Stimulated activated naive CD8-positive, alpha-beta T cell treated with anti-CD3 and anti-CD28 coated beads, Interleukin-15, amount 100 ng/mL, for 72 hours (primary cell): ENCODE data around the gene MED29.
A peak's percentile ranks its signal among the peaks of the same experiment; 100 is the strongest.

Experiments used
- ATAC-seq: fragments of 150-1000 bp; cut with Tn5 transposase; 2 replicates; pipeline ENCODE4 v1.10.0; 2021; ENCODE audit warnings: mild to moderate bottlenecking, moderate library complexity
- DNase-seq, 2 donors: peaks; one replicate each; pipeline ENCODE4 v3.0.0; 2021 to 2022
- H3K27ac Mint-ChIP-seq, 2 donors: one replicate each; pipeline ENCODE4 v1.8.0; 2022; ENCODE audit warnings: mild to moderate bottlenecking in 2 of 2, mixed read lengths in 2 of 2, moderate library complexity in 2 of 2
- H3K27me3 Mint-ChIP-seq: one replicate; pipeline ENCODE4 v1.8.0; 2022; ENCODE audit warnings: mixed read lengths
- H3K4me1 Mint-ChIP-seq: one replicate; pipeline ENCODE4 v1.8.0; 2022; ENCODE audit warnings: mild to moderate bottlenecking, mixed read lengths
- H3K4me3 Mint-ChIP-seq, 2 donors: one replicate each; pipeline ENCODE4 v1.8.0; 2022; ENCODE audit warnings: mild to moderate bottlenecking in 2 of 2, mixed read lengths in 2 of 2, moderate library complexity in 1 of 2
- H3K9me3 Mint-ChIP-seq, 2 donors: one replicate each; pipeline ENCODE4 v1.8.0; 2022; ENCODE audit warnings: mixed read lengths in 2 of 2

MED29 gene

DNA sequence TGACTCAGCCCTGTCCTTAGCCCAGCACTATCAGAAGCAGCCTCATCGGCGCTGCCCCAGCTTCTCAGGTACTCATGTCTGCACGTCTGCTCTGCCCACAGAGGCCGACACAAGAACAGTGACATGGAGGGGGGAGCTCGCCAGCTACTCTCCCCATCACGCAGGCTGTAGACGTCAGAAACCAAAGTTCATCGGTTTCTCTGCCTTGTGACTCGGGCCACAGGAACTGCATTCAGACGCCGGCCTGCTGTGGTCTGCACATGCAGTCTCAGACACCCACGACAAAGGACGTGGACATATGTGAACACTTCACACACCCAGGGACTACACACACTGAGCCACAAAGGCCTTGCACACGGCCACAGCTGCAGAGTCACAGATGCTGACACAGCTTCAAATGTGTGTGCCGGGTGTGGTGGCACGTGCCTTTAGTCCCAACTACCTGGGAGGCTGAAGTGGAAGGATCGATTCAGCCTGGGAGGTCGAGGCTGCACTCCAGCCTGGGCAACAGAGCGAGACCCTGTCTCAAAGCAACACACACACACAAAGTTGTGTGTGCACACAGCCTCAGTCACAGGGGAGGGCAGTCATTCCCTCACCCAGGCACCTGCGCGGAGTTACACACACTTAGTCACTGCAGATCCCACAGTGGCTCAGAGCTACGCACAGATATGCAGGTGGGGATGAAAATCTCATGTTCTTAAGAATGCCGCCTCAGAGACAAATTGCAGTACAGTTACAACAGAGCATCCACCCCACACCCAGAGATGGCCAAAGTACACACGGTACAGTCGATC lies 10.6 kb downstream of the MED29 start:
- DNase-seq, result peak; percentile 76 to 88
- no peaks in the 10 kb centered on the region for H3K9me3 Mint-ChIP-seq

DNA sequence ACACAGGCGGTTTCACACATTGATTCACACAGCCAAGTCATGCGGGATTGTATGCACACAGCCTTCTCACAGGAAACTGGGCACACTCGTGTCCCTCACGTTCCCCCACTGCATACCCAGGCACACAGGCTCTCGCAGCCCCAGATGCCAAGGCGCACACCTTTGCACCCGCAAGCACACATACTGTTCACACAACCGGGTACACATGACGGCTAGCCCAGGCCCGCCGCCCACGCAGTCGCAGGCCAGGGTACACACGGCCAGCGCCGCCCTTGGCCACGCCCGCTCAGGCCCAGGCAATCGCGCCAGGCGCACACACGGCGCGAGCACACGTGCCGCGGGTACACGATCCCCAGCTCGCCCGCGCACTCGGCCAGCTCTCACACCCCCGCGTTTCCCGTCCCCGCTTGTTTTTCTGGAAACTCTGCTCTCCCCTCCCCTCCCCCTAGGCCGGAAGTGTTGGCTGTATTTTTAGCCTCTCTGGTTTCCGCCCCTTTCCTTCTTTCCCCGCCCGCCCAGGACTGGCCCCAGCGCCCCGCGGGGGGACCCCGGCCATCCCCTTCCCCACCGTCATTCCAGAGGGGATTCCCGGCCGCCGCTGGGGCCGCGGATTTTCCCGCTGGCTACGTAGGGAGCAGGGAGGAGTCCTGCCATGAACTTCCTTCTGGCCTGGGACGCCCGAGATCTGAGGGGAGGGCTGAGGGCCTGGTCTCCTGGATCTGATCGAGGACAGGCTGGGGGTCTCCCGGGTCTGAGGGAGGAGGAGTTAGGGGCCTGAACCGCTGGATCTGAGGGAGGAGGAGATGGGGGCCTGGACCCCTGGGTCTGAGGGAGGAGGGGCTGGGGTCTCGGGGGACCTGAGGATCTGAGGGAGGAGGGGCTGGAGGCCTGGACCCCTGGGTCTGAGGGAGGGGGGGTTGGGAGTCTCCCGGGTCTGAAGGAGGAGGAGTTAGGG lies 11.4 kb downstream of the MED29 start:
- DNase-seq, result peak; percentile 70 to 83
- peak; percentile 1 for ATAC-seq
- no peaks in the 10 kb centered on the region for H3K9me3 Mint-ChIP-seq
- H3K4me3 Mint-ChIP-seq, result peak overlapping the region; percentile 80 to 91
- peak overlapping the region; percentile 98 for H3K27ac Mint-ChIP-seq
- H3K27me3 Mint-ChIP-seq, result no peaks in the 10 kb centered on the region
- peaks cover 81% of the 10 kb centered on the region for H3K4me1 Mint-ChIP-seq

More for the DNA sequence above, 10.6 kb downstream of the MED29 start:
- peak; percentile 75 for ATAC-seq
- Mint-ChIP-seq H3K4me1 (peaks cover 89% of the 10 kb centered on the region), H3K27me3 (no peaks in the 10 kb centered on the region), H3K4me3 (peak overlapping the region; percentile 80 to 91), H3K27ac (peak overlapping the region; percentile 98)

- H3K27ac Mint-ChIP-seq, result peak overlapping the region; percentile 98
- H3K4me3 Mint-ChIP-seq, result peak overlapping the region; percentile 80 to 91
- DNase-seq, result peak; percentile 92 to 95
- ATAC-seq, result peak; percentile 44
- H3K9me3 Mint-ChIP-seq, result no peaks in the 10 kb centered on the region
- H3K4me1 Mint-ChIP-seq, result peaks cover 81% of the 10 kb centered on the region
- no peaks in the 10 kb centered on the region for H3K27me3 Mint-ChIP-seq
Observed at GRCh38 chr19:39403331-39404312, 12.4 kb downstream of the MED29 start.

GRCh38 chr19:39405261-39405957 lies 14.2 kb downstream of the MED29 start:
- H3K27me3 Mint-ChIP-seq, result no peaks in the 10 kb centered on the region
- no peak for ATAC-seq
- peaks cover 77% of the 10 kb centered on the region for H3K4me1 Mint-ChIP-seq
- H3K27ac Mint-ChIP-seq, result peak overlapping the region in 1 of 2 donors; percentile 66
- no peaks in the 10 kb centered on the region for H3K9me3 Mint-ChIP-seq
- no peak for DNase-seq
- peak overlapping the region; percentile 80 to 90 for H3K4me3 Mint-ChIP-seq

GRCh38 chr19:39405958-39406655 lies 14.9 kb downstream of the MED29 start:
- Mint-ChIP-seq H3K4me1 (peaks cover 78% of the 10 kb centered on the region), H3K4me3 (peak overlapping the region; percentile 80 to 90), H3K27me3 (no peaks in the 10 kb centered on the region), H3K9me3 (no peaks in the 10 kb centered on the region), H3K27ac (peak overlapping the region; percentile 0 to 67)
- ATAC-seq (peak; percentile 23), DNase-seq (peak; percentile 83 to 85)

DNA sequence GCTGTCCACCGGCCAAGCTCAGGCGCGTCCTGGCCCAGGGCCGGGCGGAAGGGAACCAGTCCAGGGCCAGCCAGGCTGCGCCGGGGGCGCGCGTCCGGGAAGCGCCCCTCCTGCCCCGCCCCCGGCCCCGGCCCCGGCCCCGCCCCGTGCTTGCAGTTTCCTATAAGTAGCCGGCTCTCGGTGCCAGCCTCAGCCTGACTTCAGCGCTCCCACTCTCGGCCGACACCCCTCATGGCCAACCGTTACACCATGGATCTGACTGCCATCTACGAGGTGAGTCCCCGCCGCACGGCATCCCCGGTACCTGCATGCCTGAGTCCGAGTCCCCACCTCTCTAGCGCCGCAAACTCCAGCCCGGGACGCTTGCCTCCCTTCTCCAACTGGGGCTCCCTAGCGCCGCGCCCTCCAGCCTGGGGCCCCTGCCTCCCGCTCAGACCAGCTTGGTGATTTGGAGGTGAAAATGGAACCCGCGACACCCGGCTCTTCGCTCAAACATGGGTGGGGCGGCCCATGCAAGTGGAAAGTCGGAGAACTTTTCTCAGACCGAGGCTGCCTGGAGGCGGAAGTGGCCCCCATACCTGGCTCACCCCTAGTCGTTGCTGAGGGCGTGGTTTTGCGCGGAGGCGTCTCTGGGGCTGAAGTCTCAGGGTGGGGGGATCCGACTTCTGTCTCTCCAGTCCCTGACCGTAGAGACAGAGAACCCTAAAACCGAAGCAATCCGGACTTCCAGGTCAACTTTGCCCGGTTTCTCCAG lies 15.7 kb downstream of the MED29 start, which contains the start of gene ZFP36:
Gene ZFP36, plus strand, starts transcription at position 192 of the 754 bp plus-strand sequence. Its CDS starts 58 bp downstream, at position 250.
- H3K9me3 Mint-ChIP-seq, result no peaks in the 10 kb centered on the region
- peak within 1 kb of the TSS; percentile 90 to 99 for H3K27ac Mint-ChIP-seq
- peak; percentile 91 to 92 for DNase-seq
- H3K4me3 Mint-ChIP-seq, result peak within 1 kb of the TSS; percentile 80 to 91
- H3K4me1 Mint-ChIP-seq, result peaks cover 78% of the 10 kb centered on the region
- ATAC-seq, result peak; percentile 58
- no peaks in the 10 kb centered on the region for H3K27me3 Mint-ChIP-seq

DNA sequence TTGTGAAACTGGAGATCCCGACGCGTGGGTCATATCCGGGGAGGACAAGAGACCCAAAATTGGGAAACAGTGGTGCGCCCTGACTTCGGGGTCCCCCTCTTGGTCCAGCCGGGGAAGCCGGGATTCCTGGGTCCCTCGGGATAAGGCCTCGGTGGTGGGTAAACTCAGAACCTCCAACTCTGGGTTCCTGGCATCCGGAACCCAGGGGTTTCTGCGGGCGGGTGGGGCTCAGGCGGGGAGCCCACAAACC lies 16.2 kb downstream of the MED29 start:
- no peak for ATAC-seq
- Mint-ChIP-seq H3K4me1 (peaks cover 78% of the 10 kb centered on the region), H3K4me3 (peak overlapping the region; percentile 80 to 91), H3K27ac (peak overlapping the region; percentile 90 to 99), H3K27me3 (no peaks in the 10 kb centered on the region), H3K9me3 (no peaks in the 10 kb centered on the region)
- no peak for DNase-seq

DNA sequence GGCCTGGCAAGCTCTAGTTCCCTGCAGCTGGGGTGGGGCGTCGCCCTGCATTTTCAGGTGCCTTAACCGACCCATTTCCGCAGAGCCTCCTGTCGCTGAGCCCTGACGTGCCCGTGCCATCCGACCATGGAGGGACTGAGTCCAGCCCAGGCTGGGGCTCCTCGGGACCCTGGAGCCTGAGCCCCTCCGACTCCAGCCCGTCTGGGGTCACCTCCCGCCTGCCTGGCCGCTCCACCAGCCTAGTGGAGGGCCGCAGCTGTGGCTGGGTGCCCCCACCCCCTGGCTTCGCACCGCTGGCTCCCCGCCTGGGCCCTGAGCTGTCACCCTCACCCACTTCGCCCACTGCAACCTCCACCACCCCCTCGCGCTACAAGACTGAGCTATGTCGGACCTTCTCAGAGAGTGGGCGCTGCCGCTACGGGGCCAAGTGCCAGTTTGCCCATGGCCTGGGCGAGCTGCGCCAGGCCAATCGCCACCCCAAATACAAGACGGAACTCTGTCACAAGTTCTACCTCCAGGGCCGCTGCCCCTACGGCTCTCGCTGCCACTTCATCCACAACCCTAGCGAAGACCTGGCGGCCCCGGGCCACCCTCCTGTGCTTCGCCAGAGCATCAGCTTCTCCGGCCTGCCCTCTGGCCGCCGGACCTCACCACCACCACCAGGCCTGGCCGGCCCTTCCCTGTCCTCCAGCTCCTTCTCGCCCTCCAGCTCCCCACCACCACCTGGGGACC lies 16.6 kb downstream of the MED29 start:
- DNase-seq, result peak; percentile 73 to 78
- ATAC-seq, result peak; percentile 25

GRCh38 chr19:39408392-39409207 lies 17.4 kb downstream of the MED29 start:
- DNase-seq (no peak), ATAC-seq (no peak)
- no peaks in the 10 kb centered on the region for H3K9me3 Mint-ChIP-seq
- peaks cover 71% of the 10 kb centered on the region for H3K4me1 Mint-ChIP-seq
- H3K4me3 Mint-ChIP-seq, result peak overlapping the region; percentile 80 to 91
- H3K27me3 Mint-ChIP-seq, result no peaks in the 10 kb centered on the region
- peak overlapping the region; percentile 96 to 99 for H3K27ac Mint-ChIP-seq

More for the DNA sequence above, 16.6 kb downstream of the MED29 start:
- H3K27me3 Mint-ChIP-seq, result no peaks in the 10 kb centered on the region
- no peaks in the 10 kb centered on the region for H3K9me3 Mint-ChIP-seq
- H3K27ac Mint-ChIP-seq, result peak overlapping the region; percentile 96 to 99
- peak overlapping the region; percentile 80 to 91 for H3K4me3 Mint-ChIP-seq
- H3K4me1 Mint-ChIP-seq, result peaks cover 73% of the 10 kb centered on the region

- peak; percentile 4 for ATAC-seq
- Mint-ChIP-seq H3K27me3 (no peaks in the 10 kb centered on the region), H3K4me1 (peaks cover 71% of the 10 kb centered on the region)
Observed at GRCh38 chr19:39409208-39410016, 18.2 kb downstream of the MED29 start.

GRCh38 chr19:39410017-39410830 lies 19.0 kb downstream of the MED29 start:
- Mint-ChIP-seq H3K27me3 (no peaks in the 10 kb centered on the region), H3K4me3 (peak overlapping the region; percentile 91), H3K4me1 (peaks cover 70% of the 10 kb centered on the region), H3K9me3 (no peaks in the 10 kb centered on the region), H3K27ac (peak overlapping the region; percentile 96 to 97)
- ATAC-seq (peak; percentile 35), DNase-seq (peak; percentile 54 to 68)

More at GRCh38 chr19:39409208-39410016, 18.2 kb downstream of the MED29 start:
- no peaks in the 10 kb centered on the region for H3K9me3 Mint-ChIP-seq
- peak overlapping the region; percentile 96 to 97 for H3K27ac Mint-ChIP-seq
- peak; percentile 75 to 82 for DNase-seq
- peak overlapping the region; percentile 91 for H3K4me3 Mint-ChIP-seq
